GM21528 (cell line): ENCODE measurements around the gene FARSA.
"Not testable (repeated sequence)": the region's sequence is repeated elsewhere in the genome, so short reads cannot be mapped to it uniquely, and the experiment has no call there.

Experiments
- ATAC-seq: cut with Tn5 transposase; IDR thresholded peaks from one replicate; pipeline ENCODE4 v1.9.1; 2021; ENCODE audit warnings: mild to moderate bottlenecking, moderate library complexity; ENCODE audit not compliant: unreplicated experiment, low FRiP score

Gene FARSA

GRCh38 chr19:12896460-12896859 lies 37.1 kb downstream of the FARSA start:
- ATAC-seq = no peak

GRCh38 chr19:12893582-12893981 lies 39.9 kb downstream of the FARSA start:
- ATAC-seq = no peak

- no peak for ATAC-seq
Observed at GRCh38 chr19:12891553-12892021, 41.9 kb downstream of the FARSA start.

- ATAC-seq = peak; percentile 92
Observed at GRCh38 chr19:12890787-12891552, 42.5 kb downstream of the FARSA start, which contains the start of gene GCDH. Gene GCDH, plus strand, starts transcription at chr19:12891160. Its CDS starts 145 bp downstream, at chr19:12891305.

- ATAC-seq = not testable (repeated sequence)
Observed at GRCh38 chr19:12890299-12890786, 43.2 kb downstream of the FARSA start.

GRCh38 chr19:12888006-12888603 lies 45.4 kb downstream of the FARSA start:
- ATAC-seq = no peak

- no peak for ATAC-seq
Observed at GRCh38 chr19:12886969-12887747, 46.4 kb downstream of the FARSA start, which contains the start of gene KLF1. Gene KLF1, minus strand, starts transcription at chr19:12887201. Its CDS starts 61 bp downstream, at chr19:12887140.

GRCh38 chr19:12886651-12886968 lies 46.9 kb downstream of the FARSA start:
- ATAC-seq = no peak

- ATAC-seq = no peak
Observed at GRCh38 chr19:12885749-12886650, 47.5 kb downstream of the FARSA start.

GRCh38 chr19:12884926-12885748 lies 48.4 kb downstream of the FARSA start:
- no peak for ATAC-seq

- no peak for ATAC-seq
Observed at GRCh38 chr19:12884627-12884925, 48.9 kb downstream of the FARSA start.

GRCh38 chr19:12884202-12884601 lies 49.3 kb downstream of the FARSA start:
- ATAC-seq = no peak

- ATAC-seq = no peak
Observed at GRCh38 chr19:12882589-12882988, 50.9 kb downstream of the FARSA start.

- ATAC-seq = peak; percentile 79
Observed at GRCh38 chr19:12881172-12881808, 52.2 kb downstream of the FARSA start, which contains the start of gene DNASE2. Gene DNASE2, minus strand, starts transcription at chr19:12881449. Its CDS starts 74 bp downstream, at chr19:12881375.

- ATAC-seq = peak; percentile 15
Observed at GRCh38 chr19:12880551-12881171, 52.9 kb downstream of the FARSA start.

- no peak for ATAC-seq
Observed at GRCh38 chr19:12875086-12875485, 58.4 kb downstream of the FARSA start.

GRCh38 chr19:12873891-12874745 lies 59.4 kb downstream of the FARSA start:
- ATAC-seq = no peak
